IPS-18a (cell line): ENCODE data around the gene IQCH.

Source experiments
- H3K27ac ChIP-seq: one replicate; pipeline ENCODE4 v1.5.1; 2013; ENCODE audit warnings: low read length
- H3K27me3 ChIP-seq: one replicate; pipeline ENCODE4 v1.6.1; 2013; ENCODE audit warnings: mild to moderate bottlenecking, low read length; ENCODE audit not compliant: control insufficient read depth, insufficient read depth
- H3K36me3 ChIP-seq: one replicate; pipeline ENCODE4 v1.6.1; 2013; ENCODE audit warnings: low read depth, low read length; ENCODE audit not compliant: control insufficient read depth
- H3K4me1 ChIP-seq: one replicate; pipeline ENCODE4 v1.6.1; 2013; ENCODE audit warnings: low read depth, low read length; ENCODE audit not compliant: control insufficient read depth
- H3K4me3 ChIP-seq: one replicate; pipeline ENCODE4 v1.5.1; 2013; ENCODE audit warnings: low read length
- H3K9ac ChIP-seq: one replicate; pipeline ENCODE4 v1.6.1; 2013; ENCODE audit warnings: mild to moderate bottlenecking, low read length, moderate library complexity
- H3K9me3 ChIP-seq: one replicate; pipeline ENCODE4 v1.6.1; 2013; ENCODE audit warnings: low read depth, low read length; ENCODE audit not compliant: control insufficient read depth

IQCH gene

GRCh38 chr15:67531379-67531914 is 276.9 kb downstream of the IQCH start:
- H3K27me3 ChIP-seq: no peaks in the 10 kb centered on the region
- no peak overlapping the region for H3K4me3 ChIP-seq
- no peaks in the 10 kb centered on the region for H3K4me1 ChIP-seq
- H3K9me3 ChIP-seq: no peaks in the 10 kb centered on the region
- H3K9ac ChIP-seq: no peak overlapping the region
- no peak overlapping the region for H3K27ac ChIP-seq
- no peaks in the 10 kb centered on the region for H3K36me3 ChIP-seq

GRCh38 chr15:67533873-67534272 is 279.3 kb downstream of the IQCH start:
- no peaks in the 10 kb centered on the region for H3K4me1 ChIP-seq
- no peaks in the 10 kb centered on the region for H3K9me3 ChIP-seq
- no peak overlapping the region for H3K9ac ChIP-seq
- no peak overlapping the region for H3K27ac ChIP-seq
- H3K36me3 ChIP-seq: no peaks in the 10 kb centered on the region
- no peak overlapping the region for H3K4me3 ChIP-seq
- no peaks in the 10 kb centered on the region for H3K27me3 ChIP-seq

- Histone ChIP-seq H3K27ac (no peak overlapping the region), H3K9me3 (no peaks in the 10 kb centered on the region), H3K27me3 (no peaks in the 10 kb centered on the region), H3K36me3 (no peaks in the 10 kb centered on the region), H3K4me1 (no peaks in the 10 kb centered on the region), H3K9ac (no peak overlapping the region), H3K4me3 (no peak overlapping the region)
Measured at GRCh38 chr15:67534360-67534759, 279.8 kb downstream of the IQCH start.

GRCh38 chr15:67537771-67538170 is 283.2 kb downstream of the IQCH start:
- Histone ChIP-seq H3K27me3 (peaks cover 4% of the 10 kb centered on the region), H3K9me3 (no peaks in the 10 kb centered on the region), H3K27ac (no peak overlapping the region), H3K9ac (no peak overlapping the region), H3K36me3 (no peaks in the 10 kb centered on the region), H3K4me3 (no peak overlapping the region), H3K4me1 (peaks cover 4% of the 10 kb centered on the region)

- no peaks in the 10 kb centered on the region for H3K36me3 ChIP-seq
- no peaks in the 10 kb centered on the region for H3K9me3 ChIP-seq
- peaks cover 4% of the 10 kb centered on the region for H3K4me1 ChIP-seq
- H3K27ac ChIP-seq: no peak within 1 kb of the TSS
- peak within 1 kb of the TSS; percentile 66 for H3K9ac ChIP-seq
- peaks cover 4% of the 10 kb centered on the region for H3K27me3 ChIP-seq
- peak within 1 kb of the TSS; percentile 89 for H3K4me3 ChIP-seq
Measured at GRCh38 chr15:67542420-67543347, 288.1 kb downstream of the IQCH start, which contains the start of gene MAP2K5. Gene MAP2K5 (plus strand): TSS chr15:67542703. CDS start chr15:67543336, 633 bp downstream.

- Histone ChIP-seq H3K9me3 (no peaks in the 10 kb centered on the region), H3K36me3 (no peaks in the 10 kb centered on the region), H3K27ac (no peak overlapping the region), H3K9ac (no peak overlapping the region), H3K4me3 (peak overlapping the region; percentile 89), H3K27me3 (peaks cover 4% of the 10 kb centered on the region), H3K4me1 (peaks cover 11% of the 10 kb centered on the region)
Measured at GRCh38 chr15:67543348-67543718, 288.7 kb downstream of the IQCH start.

- H3K4me1 ChIP-seq: peaks cover 22% of the 10 kb centered on the region
- H3K27me3 ChIP-seq: peaks cover 4% of the 10 kb centered on the region
- no peaks in the 10 kb centered on the region for H3K36me3 ChIP-seq
- no peak overlapping the region for H3K27ac ChIP-seq
- no peaks in the 10 kb centered on the region for H3K9me3 ChIP-seq
- no peak overlapping the region for H3K9ac ChIP-seq
- H3K4me3 ChIP-seq: no peak overlapping the region
Measured at GRCh38 chr15:67544475-67544874, 289.9 kb downstream of the IQCH start.

- Histone ChIP-seq H3K9me3 (no peaks in the 10 kb centered on the region), H3K36me3 (no peaks in the 10 kb centered on the region), H3K9ac (no peak overlapping the region), H3K4me1 (peaks cover 27% of the 10 kb centered on the region), H3K27ac (no peak overlapping the region), H3K27me3 (peaks cover 4% of the 10 kb centered on the region), H3K4me3 (no peak overlapping the region)
Measured at GRCh38 chr15:67545864-67546263, 291.3 kb downstream of the IQCH start.

GRCh38 chr15:67547064-67547463 is 292.5 kb downstream of the IQCH start:
- H3K4me1 ChIP-seq: peaks cover 23% of the 10 kb centered on the region
- no peaks in the 10 kb centered on the region for H3K27me3 ChIP-seq
- no peak overlapping the region for H3K27ac ChIP-seq
- no peak overlapping the region for H3K9ac ChIP-seq
- no peaks in the 10 kb centered on the region for H3K9me3 ChIP-seq
- H3K4me3 ChIP-seq: no peak overlapping the region
- H3K36me3 ChIP-seq: no peaks in the 10 kb centered on the region

GRCh38 chr15:67547836-67548235 is 293.2 kb downstream of the IQCH start:
- H3K9ac ChIP-seq: no peak overlapping the region
- H3K27me3 ChIP-seq: no peaks in the 10 kb centered on the region
- no peaks in the 10 kb centered on the region for H3K9me3 ChIP-seq
- no peak overlapping the region for H3K4me3 ChIP-seq
- H3K36me3 ChIP-seq: no peaks in the 10 kb centered on the region
- peaks cover 23% of the 10 kb centered on the region for H3K4me1 ChIP-seq
- no peak overlapping the region for H3K27ac ChIP-seq

- H3K4me1 ChIP-seq: peaks cover 23% of the 10 kb centered on the region
- H3K27ac ChIP-seq: no peak overlapping the region
- no peaks in the 10 kb centered on the region for H3K9me3 ChIP-seq
- no peaks in the 10 kb centered on the region for H3K27me3 ChIP-seq
- no peak overlapping the region for H3K9ac ChIP-seq
- H3K36me3 ChIP-seq: no peaks in the 10 kb centered on the region
- no peak overlapping the region for H3K4me3 ChIP-seq
Measured at GRCh38 chr15:67548236-67548852, 293.8 kb downstream of the IQCH start.
